Parathyroid adenoma (tissue), 2 donors: Measurements from ENCODE around the gene ZNF653.
"Not testable (repeated sequence)": the region's sequence is repeated elsewhere in the genome, so short reads cannot be mapped to it uniquely, and the experiment has no call there.

ENCODE experiments used
- H2AFZ ChIP-seq: fragments of 300-600 bp; sonication (generic); one replicate; pipeline ENCODE4 v1.7.0; 2017; ENCODE audit warnings: antibody characterized with exemption, mild to moderate bottlenecking
- H3K27ac ChIP-seq: fragments of 300-600 bp; sonication (generic); one replicate; pipeline ENCODE4 v1.7.0; 2017
- H3K27me3 ChIP-seq: fragments of 300-600 bp; sonication (generic); one replicate; pipeline ENCODE4 v1.7.0; 2017; ENCODE audit warnings: low read length; ENCODE audit not compliant: control insufficient read depth, insufficient read depth
- H3K36me3 ChIP-seq: fragments of 300-600 bp; sonication (generic); one replicate; pipeline ENCODE4 v1.7.0; 2017; ENCODE audit warnings: low read length; ENCODE audit not compliant: control insufficient read depth, insufficient read depth
- H3K4me1 ChIP-seq: fragments of 300-600 bp; sonication (generic); one replicate; pipeline ENCODE4 v1.7.0; 2017; ENCODE audit warnings: control low read depth
- H3K4me2 ChIP-seq: fragments of 300-600 bp; sonication (generic); one replicate; pipeline ENCODE4 v1.7.0; 2017; ENCODE audit warnings: low read length
- H3K4me3 ChIP-seq: fragments of 300-600 bp; sonication (generic); one replicate; pipeline ENCODE4 v1.7.0; 2017; ENCODE audit warnings: low read depth, low read length
- H3K79me2 ChIP-seq: fragments of 300-600 bp; sonication (generic); one replicate; pipeline ENCODE4 v1.7.0; 2017; ENCODE audit warnings: control low read depth
- H3K9ac ChIP-seq: fragments of 300-600 bp; sonication (generic); one replicate; pipeline ENCODE4 v1.7.0; 2017; ENCODE audit warnings: mild to moderate bottlenecking
- H3K9me3 ChIP-seq: fragments of 300-600 bp; sonication (generic); one replicate; pipeline ENCODE4 v1.7.0; 2017; ENCODE audit warnings: low read length; ENCODE audit not compliant: control insufficient read depth
- TF ChIP-seq, protein P1 (sequence below): fragments of 300-600 bp; sonication (generic); IDR thresholded peaks from one replicate; pipeline ENCODE4 v1.7.0; 2017; ENCODE audit warnings: antibody characterized with exemption, mild to moderate bottlenecking
- donor health status: primary hyperparathyroidism.

ZNF653 gene

DNA sequence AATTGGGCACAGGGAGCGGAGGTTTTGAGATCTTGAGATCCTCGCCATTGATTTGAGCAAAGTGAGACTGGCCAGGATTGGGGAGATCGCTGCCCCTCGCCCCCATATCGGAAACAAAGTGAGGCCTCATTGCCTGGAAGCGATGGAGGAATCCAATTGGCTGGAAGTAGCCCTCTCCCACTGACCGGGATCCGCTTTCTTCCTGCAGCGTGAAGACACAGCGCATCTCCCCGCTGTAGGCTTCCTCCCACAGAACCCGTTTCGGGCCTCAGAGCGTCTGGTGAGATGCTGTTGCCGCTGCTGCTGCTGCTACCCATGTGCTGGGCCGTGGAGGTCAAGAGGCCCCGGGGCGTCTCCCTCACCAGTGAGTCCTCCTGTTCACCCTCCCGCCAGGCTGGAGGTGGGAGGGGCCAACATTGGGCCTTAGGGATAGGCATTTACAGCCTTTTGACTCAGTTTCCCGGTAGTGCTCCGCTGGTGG, 69.8 kb downstream of the ZNF653 start:
- H2AFZ ChIP-seq: peak overlapping the region; percentile 71
- H3K36me3 ChIP-seq: no peaks in the 10 kb centered on the region
- H3K4me3 ChIP-seq: peak overlapping the region; percentile 88
- no peaks in the 10 kb centered on the region for H3K27me3 ChIP-seq
- TF ChIP-seq, protein P1, sequence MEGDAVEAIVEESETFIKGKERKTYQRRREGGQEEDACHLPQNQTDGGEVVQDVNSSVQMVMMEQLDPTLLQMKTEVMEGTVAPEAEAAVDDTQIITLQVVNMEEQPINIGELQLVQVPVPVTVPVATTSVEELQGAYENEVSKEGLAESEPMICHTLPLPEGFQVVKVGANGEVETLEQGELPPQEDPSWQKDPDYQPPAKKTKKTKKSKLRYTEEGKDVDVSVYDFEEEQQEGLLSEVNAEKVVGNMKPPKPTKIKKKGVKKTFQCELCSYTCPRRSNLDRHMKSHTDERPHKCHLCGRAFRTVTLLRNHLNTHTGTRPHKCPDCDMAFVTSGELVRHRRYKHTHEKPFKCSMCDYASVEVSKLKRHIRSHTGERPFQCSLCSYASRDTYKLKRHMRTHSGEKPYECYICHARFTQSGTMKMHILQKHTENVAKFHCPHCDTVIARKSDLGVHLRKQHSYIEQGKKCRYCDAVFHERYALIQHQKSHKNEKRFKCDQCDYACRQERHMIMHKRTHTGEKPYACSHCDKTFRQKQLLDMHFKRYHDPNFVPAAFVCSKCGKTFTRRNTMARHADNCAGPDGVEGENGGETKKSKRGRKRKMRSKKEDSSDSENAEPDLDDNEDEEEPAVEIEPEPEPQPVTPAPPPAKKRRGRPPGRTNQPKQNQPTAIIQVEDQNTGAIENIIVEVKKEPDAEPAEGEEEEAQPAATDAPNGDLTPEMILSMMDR: no peak
- peak overlapping the region; percentile 30 for H3K27ac ChIP-seq
- no peaks in the 10 kb centered on the region for H3K9me3 ChIP-seq
- peaks cover 11% of the 10 kb centered on the region for H3K4me1 ChIP-seq
- peak overlapping the region; percentile 92 for H3K4me2 ChIP-seq
- peaks cover 27% of the 10 kb centered on the region for H3K79me2 ChIP-seq
- no peak overlapping the region for H3K9ac ChIP-seq

GRCh38 chr19:11435057-11435832, 70.4 kb downstream of the ZNF653 start, which contains the start of the genes ODAD3 and PRKCSH:
TSS of gene ODAD3 (minus strand) at chr19:11435121. CDS start at chr19:11435016, 105 bp downstream.
TSS of gene PRKCSH (plus strand) at chr19:11435635. CDS start at chr19:11436118, 483 bp downstream.
- H3K27ac ChIP-seq: peak within 1 kb of the TSS; percentile 96
- H3K9me3 ChIP-seq: no peaks in the 10 kb centered on the region
- no peaks in the 10 kb centered on the region for H3K36me3 ChIP-seq
- peaks cover 11% of the 10 kb centered on the region for H3K4me1 ChIP-seq
- TF ChIP-seq, protein P1: peak; percentile 94
- H3K79me2 ChIP-seq: peaks cover 24% of the 10 kb centered on the region
- peak within 1 kb of the TSS; percentile 92 for H3K4me2 ChIP-seq
- peak within 1 kb of the TSS; percentile 100 for H2AFZ ChIP-seq
- no peaks in the 10 kb centered on the region for H3K27me3 ChIP-seq
- peak within 1 kb of the TSS; percentile 88 for H3K4me3 ChIP-seq
- no peak within 1 kb of the TSS for H3K9ac ChIP-seq

DNA sequence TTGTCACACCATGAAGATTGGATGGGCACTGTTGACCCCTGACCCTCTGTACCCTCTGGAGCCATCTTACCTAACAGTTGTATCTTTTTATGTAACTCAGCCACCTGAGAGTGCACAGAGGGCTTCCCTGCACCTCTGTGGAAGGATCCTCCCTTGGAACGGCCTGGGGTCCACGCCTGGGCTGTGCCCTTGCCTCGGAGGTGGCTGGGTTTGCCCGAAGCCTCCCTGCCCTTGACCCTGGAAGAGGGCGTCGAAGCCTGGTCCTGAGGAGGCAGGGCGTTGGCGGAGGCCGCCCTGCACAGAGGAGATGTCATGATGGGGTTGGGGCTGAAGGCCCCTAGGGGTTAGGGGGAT, 71.0 kb downstream of the ZNF653 start:
- Histone ChIP-seq H3K27ac (peak overlapping the region; percentile 96), H2AFZ (peak overlapping the region; percentile 100), H3K36me3 (no peaks in the 10 kb centered on the region), H3K9me3 (no peaks in the 10 kb centered on the region), H3K4me2 (peak overlapping the region; percentile 57), H3K4me1 (peaks cover 11% of the 10 kb centered on the region), H3K4me3 (peak overlapping the region; percentile 51), H3K79me2 (peaks cover 23% of the 10 kb centered on the region), H3K27me3 (no peaks in the 10 kb centered on the region), H3K9ac (no peak overlapping the region)
- TF ChIP-seq, protein P1: no peak

- H3K27ac ChIP-seq, H3K4me2 ChIP-seq, H2AFZ ChIP-seq, H3K9me3 ChIP-seq, H3K27me3 ChIP-seq, H3K36me3 ChIP-seq, H3K9ac ChIP-seq, H3K4me3 ChIP-seq: not testable (repeated sequence)
- Histone ChIP-seq H3K4me1 (peaks cover 11% of the 10 kb centered on the region), H3K79me2 (peaks cover 23% of the 10 kb centered on the region)
Measured at GRCh38 chr19:11433526-11433925, 72.1 kb downstream of the ZNF653 start.
